ENCODE results near the gene CAMTA1.

GRCh38 chr1:7702365-7702764, 917.1 kb downstream of the CAMTA1 start:
- TF ChIP-seq POLR2A (IDR thresholded peaks at IDR 0.05; ENCODE audit: borderline replicate concordance, extremely low read depth, insufficient read depth, insufficient read length) (no peak), EZH2 (IDR thresholded peaks at IDR 0.05) (no peak), CEBPB (IDR thresholded peaks at IDR 0.05; ENCODE audit: low read depth) (no peak)

Measured in HCT116 (cell line).